ENCODE results near the gene SLC4A5.
"Not testable (repeated sequence)": the region's sequence is repeated elsewhere in the genome, so short reads cannot be mapped to it uniquely, and the experiment has no call there.

Gene SLC4A5

GRCh38 chr2:74347742-74348141 lies 4.5 kb upstream of the SLC4A5 start:
- Histone ChIP-seq H3K9me3 (ENCODE audit: low read length) (no peaks in the 10 kb centered on the region), H3K4me1 (ENCODE audit: insufficient read depth, low read length) (no peaks in the 10 kb centered on the region), H2AFZ (ENCODE audit: low read depth, low read length) (no peak overlapping the region), H3K27me3 (ENCODE audit: insufficient read depth, low read length) (no peaks in the 10 kb centered on the region), H3K36me3 (ENCODE audit: insufficient read depth, low read length) (no peaks in the 10 kb centered on the region), H3K4me3 (ENCODE audit: low read length) (no peak overlapping the region)

GRCh38 chr2:74347303-74347702 lies 4.1 kb upstream of the SLC4A5 start:
- Histone ChIP-seq H3K27me3 (ENCODE audit: insufficient read depth, low read length) (no peaks in the 10 kb centered on the region), H3K36me3 (ENCODE audit: insufficient read depth, low read length) (no peaks in the 10 kb centered on the region), H3K4me1 (ENCODE audit: insufficient read depth, low read length) (no peaks in the 10 kb centered on the region), H3K9me3 (ENCODE audit: low read length) (no peaks in the 10 kb centered on the region), H3K4me3 (ENCODE audit: low read length) (no peak overlapping the region), H2AFZ (ENCODE audit: low read depth, low read length) (no peak overlapping the region)

GRCh38 chr2:74345272-74345943 lies 2.2 kb upstream of the SLC4A5 start:
- H3K4me3 ChIP-seq (ENCODE audit: low read length) = no peak overlapping the region
- H3K9me3 ChIP-seq (ENCODE audit: low read length) = no peaks in the 10 kb centered on the region
- H3K27me3 ChIP-seq (ENCODE audit: insufficient read depth, low read length) = no peaks in the 10 kb centered on the region
- no peaks in the 10 kb centered on the region for H3K36me3 ChIP-seq (ENCODE audit: insufficient read depth, low read length)
- no peak overlapping the region for H2AFZ ChIP-seq (ENCODE audit: low read depth, low read length)
- H3K4me1 ChIP-seq (ENCODE audit: insufficient read depth, low read length) = no peaks in the 10 kb centered on the region

- not testable (repeated sequence) for H3K36me3 ChIP-seq (ENCODE audit: insufficient read depth, low read length); H3K27me3 ChIP-seq (ENCODE audit: insufficient read depth, low read length); H2AFZ ChIP-seq (ENCODE audit: low read depth, low read length); H3K9me3 ChIP-seq (ENCODE audit: low read length); H3K4me1 ChIP-seq (ENCODE audit: insufficient read depth, low read length); H3K4me3 ChIP-seq (ENCODE audit: low read length)
These were observed 7.0 kb downstream of the SLC4A5 start for GRCh38 chr2:74336227-74336626.

GRCh38 chr2:74334931-74335333 lies 8.3 kb downstream of the SLC4A5 start:
- Histone ChIP-seq H2AFZ (ENCODE audit: low read depth, low read length) (no peak overlapping the region), H3K4me3 (ENCODE audit: low read length) (no peak overlapping the region), H3K4me1 (ENCODE audit: insufficient read depth, low read length) (no peaks in the 10 kb centered on the region), H3K36me3 (ENCODE audit: insufficient read depth, low read length) (peaks cover 4% of the 10 kb centered on the region), H3K9me3 (ENCODE audit: low read length) (peaks cover 8% of the 10 kb centered on the region), H3K27me3 (ENCODE audit: insufficient read depth, low read length) (peaks cover 2% of the 10 kb centered on the region)

GRCh38 chr2:74333896-74334586 lies 9.2 kb downstream of the SLC4A5 start:
- peaks cover 11% of the 10 kb centered on the region for H3K9me3 ChIP-seq (ENCODE audit: low read length)
- H3K27me3 ChIP-seq (ENCODE audit: insufficient read depth, low read length) = peaks cover 2% of the 10 kb centered on the region
- peaks cover 4% of the 10 kb centered on the region for H3K36me3 ChIP-seq (ENCODE audit: insufficient read depth, low read length)
- H2AFZ ChIP-seq (ENCODE audit: low read depth, low read length) = no peak overlapping the region
- H3K4me3 ChIP-seq (ENCODE audit: low read length) = no peak overlapping the region
- H3K4me1 ChIP-seq (ENCODE audit: insufficient read depth, low read length) = no peaks in the 10 kb centered on the region

GRCh38 chr2:74333175-74333574 lies 10.0 kb downstream of the SLC4A5 start:
- Histone ChIP-seq H3K36me3 (ENCODE audit: insufficient read depth, low read length) (peaks cover 4% of the 10 kb centered on the region), H3K4me1 (ENCODE audit: insufficient read depth, low read length) (no peaks in the 10 kb centered on the region), H2AFZ (ENCODE audit: low read depth, low read length) (no peak overlapping the region), H3K27me3 (ENCODE audit: insufficient read depth, low read length) (peaks cover 2% of the 10 kb centered on the region), H3K9me3 (ENCODE audit: low read length) (peaks cover 12% of the 10 kb centered on the region), H3K4me3 (ENCODE audit: low read length) (no peak overlapping the region)

GRCh38 chr2:74332550-74333174 lies 10.6 kb downstream of the SLC4A5 start:
- peaks cover 12% of the 10 kb centered on the region for H3K9me3 ChIP-seq (ENCODE audit: low read length)

GRCh38 chr2:74328573-74328972 lies 14.6 kb downstream of the SLC4A5 start:
- peaks cover 4% of the 10 kb centered on the region for H3K36me3 ChIP-seq (ENCODE audit: insufficient read depth, low read length)
- no peak overlapping the region for H2AFZ ChIP-seq (ENCODE audit: low read depth, low read length)
- H3K4me3 ChIP-seq (ENCODE audit: low read length) = no peak overlapping the region
- H3K4me1 ChIP-seq (ENCODE audit: insufficient read depth, low read length) = no peaks in the 10 kb centered on the region
- H3K9me3 ChIP-seq (ENCODE audit: low read length) = peaks cover 12% of the 10 kb centered on the region
- H3K27me3 ChIP-seq (ENCODE audit: insufficient read depth, low read length) = no peaks in the 10 kb centered on the region

More at GRCh38 chr2:74332550-74333174, 10.6 kb downstream of the SLC4A5 start:
- no peak overlapping the region for H2AFZ ChIP-seq (ENCODE audit: low read depth, low read length)
- peaks cover 2% of the 10 kb centered on the region for H3K27me3 ChIP-seq (ENCODE audit: insufficient read depth, low read length)
- no peaks in the 10 kb centered on the region for H3K4me1 ChIP-seq (ENCODE audit: insufficient read depth, low read length)
- H3K4me3 ChIP-seq (ENCODE audit: low read length) = no peak overlapping the region
- H3K36me3 ChIP-seq (ENCODE audit: insufficient read depth, low read length) = peaks cover 4% of the 10 kb centered on the region

GRCh38 chr2:74328074-74328473 lies 15.1 kb downstream of the SLC4A5 start:
- Histone ChIP-seq H3K27me3 (ENCODE audit: insufficient read depth, low read length) (no peaks in the 10 kb centered on the region), H2AFZ (ENCODE audit: low read depth, low read length) (no peak overlapping the region), H3K36me3 (ENCODE audit: insufficient read depth, low read length) (peaks cover 3% of the 10 kb centered on the region), H3K4me3 (ENCODE audit: low read length) (no peak overlapping the region), H3K4me1 (ENCODE audit: insufficient read depth, low read length) (no peaks in the 10 kb centered on the region), H3K9me3 (ENCODE audit: low read length) (peaks cover 12% of the 10 kb centered on the region)

- Histone ChIP-seq H2AFZ (ENCODE audit: low read depth, low read length) (no peak overlapping the region), H3K4me3 (ENCODE audit: low read length) (no peak overlapping the region), H3K27me3 (ENCODE audit: insufficient read depth, low read length) (no peaks in the 10 kb centered on the region), H3K36me3 (ENCODE audit: insufficient read depth, low read length) (no peaks in the 10 kb centered on the region), H3K9me3 (ENCODE audit: low read length) (peaks cover 12% of the 10 kb centered on the region), H3K4me1 (ENCODE audit: insufficient read depth, low read length) (no peaks in the 10 kb centered on the region)
These were observed 15.6 kb downstream of the SLC4A5 start for GRCh38 chr2:74327627-74328026.

- Histone ChIP-seq H2AFZ (ENCODE audit: low read depth, low read length) (no peak overlapping the region), H3K4me3 (ENCODE audit: low read length) (no peak overlapping the region)
These were observed 16.0 kb downstream of the SLC4A5 start for GRCh38 chr2:74327199-74327598.

GRCh38 chr2:74325815-74326214 lies 17.4 kb downstream of the SLC4A5 start:
- Histone ChIP-seq H3K36me3 (ENCODE audit: insufficient read depth, low read length) (no peaks in the 10 kb centered on the region), H3K9me3 (ENCODE audit: low read length) (peaks cover 9% of the 10 kb centered on the region), H3K4me1 (ENCODE audit: insufficient read depth, low read length) (no peaks in the 10 kb centered on the region), H3K4me3 (ENCODE audit: low read length) (no peak overlapping the region), H3K27me3 (ENCODE audit: insufficient read depth, low read length) (no peaks in the 10 kb centered on the region), H2AFZ (ENCODE audit: low read depth, low read length) (no peak overlapping the region)

More at GRCh38 chr2:74327199-74327598, 16.0 kb downstream of the SLC4A5 start:
- no peaks in the 10 kb centered on the region for H3K27me3 ChIP-seq (ENCODE audit: insufficient read depth, low read length)
- no peaks in the 10 kb centered on the region for H3K36me3 ChIP-seq (ENCODE audit: insufficient read depth, low read length)
- peaks cover 12% of the 10 kb centered on the region for H3K9me3 ChIP-seq (ENCODE audit: low read length)
- H3K4me1 ChIP-seq (ENCODE audit: insufficient read depth, low read length) = no peaks in the 10 kb centered on the region
